ENCODE results near the gene SIAH1. TPM values are rescaled to one million over a fixed set of nuclear protein-coding genes. Genes with fewer than 3 reads are reported as not detected.
"Not testable (repeated sequence)": the region's sequence is repeated elsewhere in the genome, so short reads cannot be mapped to it uniquely, and the experiment has no call there.

The SIAH1 gene
- total and polyA plus RNA-seq, 8 donors, result 6.0 to 13.2 (median 9.5) TPM

- no peaks in the 10 kb centered on the region for H3K36me3 ChIP-seq
- no peak overlapping the region for H3K27ac ChIP-seq
- 83 to 84% methylated on average over 4 of the region's 4 CpGs for WGBS, 2 donors
- TF ChIP-seq CTCF (IDR thresholded peaks at IDR 0.05), result no peak
- FAIRE-seq (no peak), DNase-seq (no peak), ATAC-seq (no peak)
- no peaks in the 10 kb centered on the region for H3K9me3 ChIP-seq
- H3K4me3 ChIP-seq, result no peak overlapping the region
- peaks cover 0 to 41% (median 31%) of the 10 kb centered on the region in 3 donors for H3K4me1 ChIP-seq
- H3K27me3 ChIP-seq, result no peaks in the 10 kb centered on the region
- intact Hi-C loops (cut with DNase I), result no loop called here
These were observed 12.5 kb downstream of the SIAH1 start for GRCh38 chr16:48372744-48373143.

- FAIRE-seq (no peak), DNase-seq (no peak), ATAC-seq (no peak)
- no peak for TF ChIP-seq CTCF (IDR thresholded peaks at IDR 0.05)
- intact Hi-C loops (cut with DNase I), result no loop called here
- Histone ChIP-seq H3K27me3 (no peaks in the 10 kb centered on the region), H3K4me3 (no peak overlapping the region), H3K36me3 (no peaks in the 10 kb centered on the region), H3K4me1 (peaks cover 0 to 41% (median 24%) of the 10 kb centered on the region in 3 donors), H3K27ac (no peak overlapping the region), H3K9me3 (no peaks in the 10 kb centered on the region)
These were observed 13.8 kb downstream of the SIAH1 start for GRCh38 chr16:48371393-48371780.

- intact Hi-C loops (cut with DNase I); ATAC-seq; H3K27me3 ChIP-seq; H3K4me3 ChIP-seq; H3K9me3 ChIP-seq; DNase-seq; H3K36me3 ChIP-seq; H3K27ac ChIP-seq; FAIRE-seq: not testable (repeated sequence)
- 90 to 92% methylated on average over 18 of the region's 18 CpGs for WGBS, 2 donors
- H3K4me1 ChIP-seq, result peaks cover 0 to 38% (median 22%) of the 10 kb centered on the region in 3 donors
These were observed 14.4 kb downstream of the SIAH1 start for GRCh38 chr16:48370668-48371392.

GRCh38 chr16:48370229-48370628, 15.0 kb downstream of the SIAH1 start:
- Histone ChIP-seq H3K27ac (no peak overlapping the region), H3K36me3 (no peaks in the 10 kb centered on the region), H3K4me3 (no peak overlapping the region), H3K27me3 (no peaks in the 10 kb centered on the region), H3K4me1 (peaks cover 0 to 41% (median 24%) of the 10 kb centered on the region in 3 donors), H3K9me3 (no peaks in the 10 kb centered on the region)
- WGBS, 2 donors, result 95 to 98% methylated on average over 8 of the region's 8 CpGs
- intact Hi-C loops (cut with DNase I), result no loop called here
- no peak for TF ChIP-seq CTCF (IDR thresholded peaks at IDR 0.05)
- DNase-seq (no peak), ATAC-seq (no peak), FAIRE-seq (no peak)

- intact Hi-C loops (cut with DNase I), result no loop called here
- TF ChIP-seq CTCF (IDR thresholded peaks at IDR 0.05), result no peak
- Histone ChIP-seq H3K27ac (no peak overlapping the region), H3K36me3 (no peaks in the 10 kb centered on the region), H3K4me1 (peaks cover 3 to 45% (median 27%) of the 10 kb centered on the region in 3 donors), H3K4me3 (no peak overlapping the region), H3K27me3 (no peaks in the 10 kb centered on the region), H3K9me3 (no peaks in the 10 kb centered on the region)
- ATAC-seq (no peak), DNase-seq (no peak), FAIRE-seq (no peak)
- whole genome bisulfite sequencing, 2 donors, result 76 to 88% methylated on average over 1 of the region's 1 CpG
These were observed 15.4 kb downstream of the SIAH1 start for GRCh38 chr16:48369765-48370164.

Data from pancreas (tissue), 10 donors.